ENCODE measurements around the gene SLC35G1.
A peak's percentile ranks its signal among the peaks of the same experiment; 100 is the strongest.

The SLC35G1 gene

GRCh38 chr10:93879273-93879672 is 14.5 kb upstream of the SLC35G1 start:
- DNase-seq = no peak

DNA sequence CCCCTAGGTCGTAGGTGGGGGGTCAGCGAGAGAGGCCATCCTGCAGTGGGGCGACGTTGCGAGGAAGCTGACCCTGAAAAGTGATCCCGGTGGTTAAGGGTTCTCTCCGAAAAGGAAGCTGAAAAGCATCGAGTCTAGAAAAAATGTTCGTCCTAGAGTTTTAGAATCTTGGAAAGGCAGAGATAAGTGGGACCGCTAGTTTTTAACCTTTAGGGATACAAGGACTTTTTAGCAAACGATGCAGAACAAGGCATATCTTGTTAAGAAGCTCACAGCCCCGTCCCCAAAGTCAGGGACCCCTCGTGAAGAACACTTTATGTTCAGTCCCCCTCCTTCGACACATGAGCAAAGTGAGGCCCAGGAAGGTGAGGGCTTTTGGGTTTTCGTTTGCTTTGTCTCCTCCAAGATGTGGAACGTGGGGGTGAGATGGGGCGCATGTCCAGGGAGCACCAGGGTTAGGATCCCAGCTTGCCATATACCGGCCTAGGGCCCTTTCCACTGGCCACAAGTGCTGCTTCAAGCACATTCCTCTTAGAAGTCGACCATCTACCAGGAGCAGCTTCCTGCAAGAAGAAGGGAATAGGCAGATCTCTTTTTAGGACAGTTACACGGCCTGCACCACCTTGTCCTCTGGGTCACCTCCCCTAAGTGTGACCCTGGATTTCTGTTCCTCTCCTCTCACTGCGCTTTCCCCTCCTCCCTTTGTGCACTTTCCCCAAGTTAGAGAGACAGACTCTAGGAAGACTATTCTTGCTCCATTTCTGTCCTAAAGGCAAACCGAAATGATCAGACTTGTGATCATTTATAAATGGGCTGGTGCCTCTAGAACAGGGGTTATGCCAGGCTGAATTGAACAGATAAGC is 969 bp downstream of the SLC35G1 start:
- no peak for DNase-seq

DNA sequence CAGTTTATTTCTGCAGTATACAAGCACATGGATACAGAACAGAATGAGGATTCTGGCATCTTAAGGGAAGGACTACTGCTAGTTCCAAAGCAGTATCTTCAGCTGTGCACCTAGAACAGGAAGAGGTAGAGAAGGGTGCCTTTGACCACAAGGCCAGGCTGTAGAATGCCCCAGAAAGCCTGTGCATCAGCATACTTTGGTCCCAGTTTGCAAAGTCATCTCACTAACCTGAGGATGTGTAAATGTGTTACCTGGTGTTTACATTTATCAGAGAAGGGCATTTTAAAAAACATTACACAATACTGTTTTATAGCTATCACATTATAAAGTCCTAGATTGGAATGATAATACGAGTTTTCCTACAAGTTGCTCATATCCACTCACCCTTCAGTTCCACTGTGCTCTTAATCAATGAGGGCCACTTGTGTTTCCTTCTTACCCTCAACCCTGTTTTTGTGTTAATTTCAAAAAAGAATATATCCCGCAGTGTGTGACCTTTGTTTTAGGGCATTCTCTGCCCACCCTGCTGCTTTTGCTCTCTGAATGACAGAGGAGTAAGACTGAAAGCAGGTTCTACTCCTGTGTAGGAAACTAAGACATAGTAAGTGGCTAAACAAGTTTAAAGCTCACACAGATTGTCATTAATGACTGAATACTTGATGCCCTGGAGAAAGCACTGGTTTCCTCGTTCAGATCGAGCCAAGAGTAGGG is 3.4 kb downstream of the SLC35G1 start:
- no peak for DNase-seq

GRCh38 chr10:93899109-93899508 is 5.3 kb downstream of the SLC35G1 start:
- DNase-seq = no peak

DNA sequence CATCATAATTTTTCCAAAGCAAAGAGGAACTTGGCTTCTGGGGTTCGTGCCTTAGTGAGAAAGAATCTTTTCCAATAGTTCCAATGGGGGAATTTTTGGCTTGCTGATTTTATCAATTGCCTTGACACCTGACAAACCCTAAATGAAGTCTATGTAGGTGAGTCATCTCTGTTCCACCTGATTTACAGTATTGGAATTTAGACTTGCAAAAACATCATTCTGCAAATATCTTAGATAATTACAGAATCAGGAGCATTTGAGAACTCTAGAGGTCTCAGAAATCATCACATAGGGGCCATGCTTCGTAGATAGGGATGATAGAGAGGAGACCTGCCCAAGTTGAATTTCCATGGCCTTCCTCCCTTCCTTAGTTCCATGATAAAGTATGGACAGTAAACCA is 9.3 kb downstream of the SLC35G1 start:
- DNase-seq = no peak

GRCh38 chr10:93904901-93905300 is 11.1 kb downstream of the SLC35G1 start:
- DNase-seq = no peak

DNA sequence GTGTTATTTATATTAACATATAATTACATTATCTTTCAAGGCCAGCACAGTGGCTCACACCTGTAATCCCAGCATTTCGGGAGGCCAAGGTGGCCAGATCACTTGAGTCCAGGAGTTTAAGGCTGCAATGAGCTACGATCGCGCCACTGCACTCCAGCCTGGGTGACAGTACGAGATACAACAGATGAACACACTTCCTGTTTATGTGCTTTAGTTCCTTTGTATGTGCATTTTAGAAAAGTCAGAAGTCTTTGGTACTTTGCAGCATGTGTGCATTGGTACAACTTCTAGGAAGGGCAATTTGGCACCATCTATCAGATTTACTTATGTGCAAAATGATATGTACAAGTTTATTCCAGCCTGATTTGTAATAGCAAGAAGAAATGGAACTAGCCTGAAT is 13.3 kb downstream of the SLC35G1 start:
- no peak for DNase-seq

DNA sequence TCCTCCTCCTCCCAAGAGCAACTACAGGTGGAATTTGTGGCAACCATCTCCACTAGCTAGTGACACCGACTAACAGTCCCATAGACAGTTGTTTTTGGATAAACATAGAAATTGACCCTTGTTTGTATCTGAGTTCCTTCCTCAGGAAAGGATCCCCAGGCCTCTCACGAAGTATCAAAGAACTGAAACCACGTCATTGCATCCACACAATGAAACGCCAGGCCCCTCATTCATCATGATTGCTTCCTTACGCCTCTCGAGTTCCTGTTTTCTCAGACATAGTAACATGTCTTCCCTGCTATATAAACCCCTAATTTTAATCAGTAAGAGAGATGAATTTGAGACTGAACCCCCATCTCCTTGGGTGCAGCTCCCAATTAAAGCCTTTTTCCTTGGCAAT is 18.1 kb downstream of the SLC35G1 start:
- DNase-seq = no peak

GRCh38 chr10:93912444-93912843 is 18.7 kb downstream of the SLC35G1 start:
- no peak for DNase-seq

GRCh38 chr10:93913706-93914105 is 19.9 kb downstream of the SLC35G1 start:
- DNase-seq = no peak

DNA sequence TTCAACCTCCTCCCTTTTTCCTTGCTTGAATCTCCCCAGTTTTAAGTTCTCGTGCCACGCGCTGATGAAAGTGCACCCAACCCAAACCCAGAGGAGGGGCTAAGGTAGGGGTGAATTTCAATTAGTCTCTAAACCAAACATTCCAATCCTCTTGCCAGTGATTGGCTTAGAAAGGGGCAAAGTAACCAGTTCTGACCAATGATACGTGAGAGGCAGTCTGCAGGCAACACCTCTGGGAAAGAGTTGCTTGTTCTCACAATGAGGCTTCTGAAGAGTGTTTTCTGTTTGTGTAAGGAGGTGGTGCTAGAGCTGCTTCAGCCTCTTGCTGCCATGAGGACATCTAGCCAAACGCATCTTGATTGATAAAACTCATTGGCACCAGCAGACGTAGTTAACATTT is 21.8 kb downstream of the SLC35G1 start:
- DNase-seq = no peak

- DNase-seq = peak; percentile 14
Measured at GRCh38 chr10:93916257-93917063, 22.7 kb downstream of the SLC35G1 start.

- DNase-seq = no peak
Measured at GRCh38 chr10:93917064-93917391, 23.2 kb downstream of the SLC35G1 start.

DNA sequence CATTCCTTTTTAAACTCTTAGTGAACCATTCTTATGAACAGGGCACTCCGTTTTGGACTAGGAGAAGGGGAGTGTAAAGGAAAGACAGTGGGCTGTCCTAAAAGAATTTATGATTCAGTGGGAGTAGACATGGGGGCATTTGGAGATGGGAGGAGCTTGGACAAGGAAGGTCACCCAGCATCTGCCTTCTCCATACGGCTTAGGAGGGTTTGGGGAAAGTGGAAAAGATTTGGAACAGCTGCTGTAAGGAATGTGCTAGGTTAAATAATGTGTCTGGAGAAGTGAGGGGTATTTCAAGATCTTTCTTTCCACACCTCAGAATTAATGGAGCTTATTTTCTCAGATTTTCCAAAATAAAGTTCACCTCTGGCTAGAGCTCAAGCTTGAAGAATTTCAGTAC is 24.0 kb downstream of the SLC35G1 start:
- DNase-seq = no peak

- no peak for DNase-seq
Measured at GRCh38 chr10:93921338-93921737, 27.6 kb downstream of the SLC35G1 start.

DNA sequence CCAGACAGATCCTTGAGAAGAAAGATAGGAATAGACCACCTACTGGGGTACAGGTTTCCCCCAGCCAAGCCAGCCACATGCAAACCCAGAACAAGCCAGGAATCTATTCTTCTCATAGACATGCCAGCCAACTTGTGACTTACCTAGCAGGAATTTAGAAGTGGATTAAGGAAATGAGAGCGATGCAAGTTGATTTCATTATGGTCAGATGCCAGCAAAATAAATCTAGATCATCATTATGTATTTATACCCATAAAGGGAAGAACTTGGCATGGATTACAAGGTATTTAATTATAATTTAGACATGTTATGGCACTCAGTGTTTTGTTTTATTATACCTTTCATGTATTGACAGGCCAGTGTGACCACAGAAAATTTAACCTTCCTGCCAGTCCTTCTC is 32.8 kb downstream of the SLC35G1 start:
- DNase-seq = no peak

DNA sequence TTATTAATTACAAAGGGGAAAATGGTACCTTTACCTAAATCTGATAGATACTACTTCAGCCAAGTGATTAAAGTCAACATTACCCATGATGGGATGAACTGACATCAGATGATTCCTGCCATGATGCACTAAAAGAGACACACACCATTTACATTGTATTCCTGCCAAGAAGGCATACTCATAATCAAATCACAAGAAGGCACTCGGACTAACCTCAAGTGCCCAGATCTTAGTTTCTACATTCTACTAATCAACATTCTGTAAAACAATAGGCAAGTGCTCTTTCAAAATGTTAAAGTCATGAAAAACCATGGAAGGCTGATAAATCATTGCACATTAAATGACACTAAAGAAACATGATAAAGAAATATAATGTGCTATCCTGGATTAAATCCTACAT is 44.4 kb downstream of the SLC35G1 start:
- no peak for DNase-seq

GRCh38 chr10:93940881-93941280 is 47.1 kb downstream of the SLC35G1 start:
- DNase-seq = no peak

DNA sequence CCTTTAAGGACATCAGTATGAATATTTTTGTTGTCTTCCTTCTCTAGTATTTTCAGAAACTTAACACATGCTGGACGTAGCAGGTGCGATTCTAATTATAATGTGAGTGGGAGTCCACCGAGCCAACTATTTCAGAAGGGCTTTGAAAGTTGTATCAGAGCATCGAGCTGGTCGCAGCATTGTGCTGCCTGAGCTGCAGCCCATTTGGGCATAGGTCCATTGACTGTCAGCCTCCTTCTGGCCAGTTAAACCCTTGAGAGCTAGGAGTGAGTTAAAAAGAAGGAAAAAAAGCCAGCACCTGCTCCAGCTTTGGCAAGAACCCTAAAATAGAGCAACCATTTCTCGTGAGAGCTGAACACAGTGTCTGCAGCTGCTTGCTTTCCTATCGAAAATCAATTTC is 47.8 kb downstream of the SLC35G1 start:
- no peak for DNase-seq

GRCh38 chr10:93945819-93946218 is 52.0 kb downstream of the SLC35G1 start:
- DNase-seq = no peak

- DNase-seq = no peak
Measured at GRCh38 chr10:93947055-93947454, 53.3 kb downstream of the SLC35G1 start.

DNA sequence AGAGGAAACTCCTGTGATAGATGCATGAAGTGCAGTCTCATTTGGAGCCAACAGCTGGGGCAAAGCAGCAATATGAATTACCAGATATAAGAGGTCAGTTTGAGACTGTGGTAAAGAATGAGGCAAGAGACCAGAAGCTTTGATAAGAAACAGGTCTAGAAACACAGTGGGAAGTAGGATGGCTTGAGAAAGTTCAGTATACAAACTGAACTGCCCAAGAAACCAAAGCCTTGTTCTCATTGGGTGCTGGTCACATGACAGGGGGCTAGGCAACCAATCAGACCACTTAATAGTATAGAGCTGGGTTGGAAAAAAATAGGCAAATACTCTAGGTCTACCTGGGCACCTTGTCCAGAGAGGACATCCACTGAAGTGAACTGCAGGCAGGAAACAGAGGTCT is 53.7 kb downstream of the SLC35G1 start:
- no peak for DNase-seq

GRCh38 chr10:93951905-93952304 is 58.1 kb downstream of the SLC35G1 start:
- DNase-seq = no peak
